Spleen (tissue), 11 donors: Measurements from ENCODE around the gene IGSF5. TPM values are rescaled to one million over a fixed set of nuclear protein-coding genes. Genes with fewer than 3 reads are reported as not detected.

Experiments used
- DNase-seq: peaks from one replicate; pipeline ENCODE4 v3.0.0-alpha.2; 2020
- H3K27ac ChIP-seq, 8 donors: fragments of 200-600 bp; sonication (generic) in 7 of 8; 1 replicate in 4 of 8; 2 replicates in 4 of 8; pipeline versions ENCODE4 v1.5.0 to v1.8.0; 2016 to 2021; ENCODE audit warnings: inconsistent platforms in 4 of 8, mild to moderate bottlenecking in 4 of 8, moderate library complexity in 1 of 8
- H3K27me3 ChIP-seq, 7 donors: fragments of 200-600 bp; sonication (generic) in 6 of 7; replicated peaks in 1 of 7; 1 replicate in 4 of 7; 2 replicates in 3 of 7; pipeline versions ENCODE4 v1.5.0 to v1.8.0; 2016 to 2021; ENCODE audit warnings: inconsistent platforms in 3 of 7, mild to moderate bottlenecking in 1 of 7
- H3K36me3 ChIP-seq, 6 donors: fragments of 200-600 bp; sonication (generic) in 5 of 6; 1 replicate in 4 of 6; 2 replicates in 2 of 6; pipeline versions ENCODE4 v1.5.0 to v1.8.0; 2016 to 2021; ENCODE audit warnings: inconsistent platforms in 2 of 6
- H3K4me1 ChIP-seq, 6 donors: fragments of 200-600 bp; sonication (generic) in 5 of 6; 1 replicate in 3 of 6; 2 replicates in 3 of 6; pipeline versions ENCODE4 v1.5.0 to v1.8.0; 2016 to 2021; ENCODE audit warnings: inconsistent platforms in 3 of 6
- H3K4me3 ChIP-seq, 8 donors: fragments of 200-600 bp; sonication (generic) in 7 of 8; 1 replicate in 4 of 8; 2 replicates in 4 of 8; pipeline versions ENCODE4 v1.5.0 to v1.8.0; 2016 to 2021; ENCODE audit warnings: inconsistent platforms in 4 of 8, mild to moderate bottlenecking in 4 of 8, moderate library complexity in 2 of 8
- H3K9me3 ChIP-seq, 8 donors: fragments of 200-600 bp; sonication (generic) in 7 of 8; 1 replicate in 4 of 8; 2 replicates in 4 of 8; pipeline versions ENCODE4 v1.5.0 to v1.8.0; 2016 to 2021; ENCODE audit warnings: inconsistent platforms in 4 of 8
- CTCF ChIP-seq, 11 experiments: fragments of 200-600 bp in 7 of 11; fragments of 450-650 bp in 4 of 11; sonication (generic) in 4 of 11; IDR thresholded peaks in 8 of 11; conservative IDR thresholded peaks in 3 of 11; 1 replicate in 7 of 11; 2 replicates in 4 of 11; pipeline versions ENCODE4 v1.4.0 to v1.8.0; 2016 to 2021; ENCODE audit warnings: antibody characterized with exemption in 11 of 11, inconsistent platforms in 4 of 11, mild to moderate bottlenecking in 1 of 11
- POLR2A ChIP-seq, 3 donors: fragments of 450-650 bp; IDR thresholded peaks; one replicate each; pipeline ENCODE4 v1.5.1; 2017; ENCODE audit warnings: antibody characterized with exemption in 3 of 3, mild to moderate bottlenecking in 1 of 3
- POLR2AphosphoS5 ChIP-seq, 3 donors: sonication (generic); formaldehyde crosslinking; IDR thresholded peaks; one replicate each; pipeline ENCODE4 v1.5.1; 2017; ENCODE audit warnings: antibody characterized with exemption in 3 of 3
- WGBS, 5 donors: extraction: QIAGEN DNeasy Blood & Tissue Kit in 3 of 5; methylation state at CpG; one replicate each; pipeline versions ENCODE4 v1.1.5 to v1.1.7; 2013 to 2018; 5-methylcytosine and 5-hydroxymethylcytosine counted together
- intact Hi-C: fragments of 100-400 bp; cut with DNase I; formaldehyde crosslinking; loops from one replicate; pipeline ENCODE4 v1.15.0; 2023; ENCODE audit warnings: low total_unique reads
- polyA plus RNA-seq, 3 donors: library from polyadenylated mRNA; stranded (reverse); fragments of 200-250 nt; gene quantifications; one replicate each; pipeline ENCODE4 v1.2.1, GENCODE V29; 2013
- total RNA-seq, 7 donors: library from RNA; depleted of rRNA in 3 of 7; stranded (reverse); fragments of >200 nt in 3 of 7; fragmentation: NEBNext Ultra II Directional in 4 of 7; extraction: Animal tissue kit (Norgen Biotek cat#: 25700) in 4 of 7; gene quantifications; one replicate each; pipeline versions ENCODE4 v1.1.0 to v1.2.1, GENCODE V29; 2016 to 2021
- donor health status: healthy with polysubstance abuse.
- donor health status: DM: no; HTN: no; CAD: no; lungs with moderate emphysema.
- donor health status: DM: no; HTN: no; CAD: no.
- donor health status: Bipolar disorder and iron deficiency.
- donor health status: healthy.
- donor health status: DM: no; HTN: no; CAD: no.
- donor health status: DM: yes; HTN: yes; CAD: no.

IGSF5 gene
- total and polyA plus RNA-seq, 10 donors: 0.03 to 0.39 (median 0.10) TPM; not detected in 5

DNA sequence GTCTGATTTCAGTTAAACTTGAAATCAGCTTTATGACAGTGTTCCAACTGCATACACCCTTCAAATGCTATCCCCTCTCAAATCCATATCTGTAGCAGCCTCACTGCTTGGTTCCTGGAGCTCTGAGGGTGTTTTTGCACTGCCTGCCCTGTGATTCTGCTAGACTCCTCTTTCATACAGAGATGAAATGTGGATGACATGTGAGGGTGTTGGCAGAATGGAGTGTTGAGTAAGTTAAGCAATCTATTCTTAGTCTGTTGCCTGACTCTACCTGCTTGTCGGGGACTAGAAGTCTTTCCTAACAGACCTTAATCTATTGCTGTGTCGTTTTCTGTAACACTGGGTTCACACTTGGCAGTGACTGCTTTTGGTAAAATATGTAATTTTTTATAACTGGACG, 9.8 kb downstream of the IGSF5 start:
- H3K27me3 ChIP-seq: no peaks in the 10 kb centered on the region
- no peaks in the 10 kb centered on the region for H3K36me3 ChIP-seq
- H3K27ac ChIP-seq: no peak overlapping the region
- no peak overlapping the region for H3K4me3 ChIP-seq
- no peaks in the 10 kb centered on the region for H3K4me1 ChIP-seq
- WGBS, 5 donors: 55 to 86% (median 63%) methylated on average over 3 of the region's 3 CpGs
- no peak for DNase-seq
- TF ChIP-seq POLR2AphosphoS5 (IDR thresholded peaks at IDR 0.05) (no peak), POLR2A (IDR thresholded peaks at IDR 0.05) (no peak), CTCF (IDR thresholded peaks at IDR 0.05 in 8 of 11, conservative IDR thresholded peaks at IDR 0.05 in 3 of 11) (no peak)
- intact Hi-C loops: no loop called here
- H3K9me3 ChIP-seq: peaks cover 0 to 20% (median 15%) of the 10 kb centered on the region in 8 donors

GRCh38 chr21:39756285-39756684, 11.3 kb downstream of the IGSF5 start:
- Histone ChIP-seq H3K4me1 (no peaks in the 10 kb centered on the region), H3K27ac (no peak overlapping the region), H3K36me3 (no peaks in the 10 kb centered on the region), H3K9me3 (peaks cover 0 to 20% (median 15%) of the 10 kb centered on the region in 8 donors), H3K4me3 (no peak overlapping the region), H3K27me3 (no peaks in the 10 kb centered on the region)
- 75 to 86% (median 77%) methylated on average over 8 of the region's 8 CpGs for WGBS, 5 donors
- DNase-seq: no peak
- intact Hi-C loops: no loop called here
- no peak for TF ChIP-seq POLR2AphosphoS5 (IDR thresholded peaks at IDR 0.05)
- TF ChIP-seq CTCF (IDR thresholded peaks at IDR 0.05 in 8 of 11, conservative IDR thresholded peaks at IDR 0.05 in 3 of 11): no peak
- no peak for TF ChIP-seq POLR2A (IDR thresholded peaks at IDR 0.05)

DNA sequence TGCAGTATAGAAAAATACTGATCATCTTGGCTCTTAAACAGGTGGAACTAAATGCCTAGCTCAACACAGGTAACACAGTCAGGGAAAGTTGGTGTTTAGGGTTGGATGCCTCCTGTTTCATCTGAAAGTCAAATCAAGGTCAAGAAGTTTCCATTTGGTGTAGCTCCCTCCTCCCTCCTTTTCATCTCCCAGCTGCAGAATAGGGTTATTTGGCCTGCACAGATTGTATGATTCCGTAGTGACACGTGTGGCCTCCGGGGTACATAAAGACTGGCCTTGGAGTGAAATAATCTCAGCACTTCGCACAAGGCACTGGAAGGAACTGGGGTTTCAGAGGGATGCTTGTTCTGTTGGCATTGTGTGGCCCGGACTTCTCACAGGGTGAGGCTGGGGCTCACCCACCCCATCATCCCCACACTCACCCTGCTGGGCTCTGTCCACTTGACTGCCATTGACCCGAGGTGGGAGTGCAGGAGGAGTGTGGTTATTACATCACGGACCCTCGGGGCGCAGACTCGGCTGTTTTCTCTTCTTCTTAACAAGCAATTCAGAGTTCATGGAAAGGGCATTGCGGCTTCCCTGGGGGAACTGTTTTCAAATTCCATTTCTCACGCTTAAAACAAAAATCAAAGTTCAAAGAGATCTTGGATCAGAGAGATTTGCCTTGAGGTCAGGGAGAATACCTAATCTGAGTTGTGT, 18.4 kb downstream of the IGSF5 start:
- TF ChIP-seq POLR2A (IDR thresholded peaks at IDR 0.05) (no peak), POLR2AphosphoS5 (IDR thresholded peaks at IDR 0.05) (no peak), CTCF (IDR thresholded peaks at IDR 0.05 in 8 of 11, conservative IDR thresholded peaks at IDR 0.05 in 3 of 11) (no peak)
- intact Hi-C loops: no loop called here
- WGBS, 5 donors: 54 to 80% (median 72%) methylated on average over 12 of the region's 12 CpGs
- Histone ChIP-seq H3K9me3 (no peaks in the 10 kb centered on the region), H3K36me3 (no peaks in the 10 kb centered on the region), H3K27me3 (no peaks in the 10 kb centered on the region), H3K4me3 (no peak overlapping the region), H3K4me1 (no peaks in the 10 kb centered on the region), H3K27ac (no peak overlapping the region)
- no peak for DNase-seq

- DNase-seq: no peak
- TF ChIP-seq POLR2A (IDR thresholded peaks at IDR 0.05) (no peak), CTCF (IDR thresholded peaks at IDR 0.05 in 8 of 11, conservative IDR thresholded peaks at IDR 0.05 in 3 of 11) (no peak), POLR2AphosphoS5 (IDR thresholded peaks at IDR 0.05) (no peak)
- Histone ChIP-seq H3K4me1 (peaks cover 0 to 4% (median 0%) of the 10 kb centered on the region in 6 donors), H3K36me3 (no peaks in the 10 kb centered on the region), H3K4me3 (no peak overlapping the region), H3K9me3 (no peaks in the 10 kb centered on the region), H3K27ac (no peak overlapping the region), H3K27me3 (no peaks in the 10 kb centered on the region)
- WGBS, 5 donors: 71 to 84% (median 81%) methylated on average over 6 of the region's 6 CpGs
- intact Hi-C loops: no loop called here
These were observed 29.2 kb downstream of the IGSF5 start for GRCh38 chr21:39774227-39774626.
